ENCODE data around the gene CDKL5. TPM values are rescaled to one million over a fixed set of nuclear protein-coding genes. Genes with fewer than 3 reads are reported as not detected.

Gene CDKL5
- total and polyA plus RNA-seq, 12 donors: 0.40 to 13.8 (median 7.4) TPM

DNA sequence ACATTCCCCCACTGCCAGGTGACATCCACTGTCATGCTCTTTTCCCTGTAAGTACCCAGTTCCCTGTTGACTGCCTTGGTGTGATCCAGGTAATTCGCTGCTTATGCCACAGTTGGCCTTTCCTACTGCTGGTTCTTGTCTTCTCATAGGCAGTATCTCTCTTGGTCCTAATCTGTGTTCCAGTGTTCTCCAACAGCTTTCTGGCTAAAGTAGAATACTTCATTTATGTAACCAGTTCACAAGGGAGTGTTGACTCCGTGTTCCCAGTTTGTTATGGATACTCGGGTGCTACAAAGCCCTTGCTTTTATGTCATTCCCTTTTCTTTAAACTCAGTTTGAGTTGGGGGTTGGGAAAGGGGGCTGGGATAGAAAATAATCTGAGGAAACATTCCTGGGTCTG lies 148.1 kb downstream of the CDKL5 start:
- intact Hi-C loops (cut with DNase I): no loop called here

DNA sequence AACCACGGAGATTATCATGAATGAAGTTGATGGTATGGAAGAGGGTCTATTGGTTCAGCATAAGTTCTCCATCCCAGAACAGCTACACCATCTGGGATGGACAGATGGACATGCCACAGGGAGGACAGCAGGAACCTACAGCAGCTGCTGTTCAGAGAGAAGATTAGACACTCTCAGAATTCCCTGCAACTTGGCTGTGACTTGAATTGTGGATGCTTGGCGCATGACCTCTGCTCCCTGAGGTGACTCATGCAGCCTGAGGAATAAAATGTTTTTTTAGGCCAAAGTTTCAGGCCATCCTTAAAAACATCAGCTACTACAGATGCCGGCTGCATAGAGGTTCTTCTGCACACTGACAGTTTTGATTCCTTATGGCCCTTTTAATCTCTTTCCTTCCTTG lies 149.2 kb downstream of the CDKL5 start:
- 44 to 72% (median 55%) methylated on average over 3 of the region's 3 CpGs for WGBS, 4 donors
- Histone ChIP-seq H3K4me3 (no peak overlapping the region), H3K27ac (no peak overlapping the region), H3K9me3 (replicated peaks in 1 of 3) (no peaks in the 10 kb centered on the region), H3K4me1 (replicated peaks in 1 of 2) (no peaks in the 10 kb centered on the region), H3K36me3 (replicated peaks in 1 of 2) (no peaks in the 10 kb centered on the region), H3K27me3 (no peaks in the 10 kb centered on the region)
- intact Hi-C loops (cut with DNase I): no loop called here
- DNase-seq: peak; percentile 17 to 74 (median 56)
- TF ChIP-seq, protein P1, sequence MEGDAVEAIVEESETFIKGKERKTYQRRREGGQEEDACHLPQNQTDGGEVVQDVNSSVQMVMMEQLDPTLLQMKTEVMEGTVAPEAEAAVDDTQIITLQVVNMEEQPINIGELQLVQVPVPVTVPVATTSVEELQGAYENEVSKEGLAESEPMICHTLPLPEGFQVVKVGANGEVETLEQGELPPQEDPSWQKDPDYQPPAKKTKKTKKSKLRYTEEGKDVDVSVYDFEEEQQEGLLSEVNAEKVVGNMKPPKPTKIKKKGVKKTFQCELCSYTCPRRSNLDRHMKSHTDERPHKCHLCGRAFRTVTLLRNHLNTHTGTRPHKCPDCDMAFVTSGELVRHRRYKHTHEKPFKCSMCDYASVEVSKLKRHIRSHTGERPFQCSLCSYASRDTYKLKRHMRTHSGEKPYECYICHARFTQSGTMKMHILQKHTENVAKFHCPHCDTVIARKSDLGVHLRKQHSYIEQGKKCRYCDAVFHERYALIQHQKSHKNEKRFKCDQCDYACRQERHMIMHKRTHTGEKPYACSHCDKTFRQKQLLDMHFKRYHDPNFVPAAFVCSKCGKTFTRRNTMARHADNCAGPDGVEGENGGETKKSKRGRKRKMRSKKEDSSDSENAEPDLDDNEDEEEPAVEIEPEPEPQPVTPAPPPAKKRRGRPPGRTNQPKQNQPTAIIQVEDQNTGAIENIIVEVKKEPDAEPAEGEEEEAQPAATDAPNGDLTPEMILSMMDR (IDR thresholded peaks at IDR 0.05): no peak
- no peak for TF ChIP-seq POLR2A (IDR thresholded peaks at IDR 0.05)

More for the DNA sequence above, 148.1 kb downstream of the CDKL5 start:
- TF ChIP-seq POLR2A (IDR thresholded peaks at IDR 0.05): no peak
- TF ChIP-seq, protein P1 (IDR thresholded peaks at IDR 0.05): no peak
- H3K4me3 ChIP-seq: no peak overlapping the region
- H3K27me3 ChIP-seq: no peaks in the 10 kb centered on the region
- no peak overlapping the region for H3K27ac ChIP-seq
- no peak for DNase-seq
- WGBS, 4 donors: 79 to 95% (median 84%) methylated on average over 3 of the region's 3 CpGs
- H3K9me3 ChIP-seq (replicated peaks in 1 of 3): no peaks in the 10 kb centered on the region
- H3K4me1 ChIP-seq (replicated peaks in 1 of 2): no peaks in the 10 kb centered on the region
- H3K36me3 ChIP-seq (replicated peaks in 1 of 2): no peaks in the 10 kb centered on the region

DNA sequence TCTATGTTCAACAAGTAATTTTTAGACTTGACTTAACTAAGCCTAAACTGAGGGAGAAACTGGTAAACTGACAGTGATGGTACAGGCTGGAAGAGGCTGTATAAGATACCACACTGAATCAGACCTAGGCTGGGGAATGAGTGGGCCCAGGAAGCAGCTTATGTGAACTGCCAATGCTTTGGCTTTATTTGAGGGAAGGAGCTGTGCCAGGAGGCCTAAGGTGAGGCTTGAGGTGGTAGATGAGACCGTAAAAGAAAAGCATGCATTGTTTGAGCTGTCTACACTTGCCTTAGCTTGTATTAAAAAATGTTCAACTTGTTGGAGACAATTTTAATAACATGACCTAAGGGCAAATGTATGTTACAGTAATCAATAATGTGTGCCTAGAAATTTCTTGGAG lies 150.3 kb downstream of the CDKL5 start:
- no peak for DNase-seq
- no peak overlapping the region for H3K4me3 ChIP-seq
- no peak overlapping the region for H3K27ac ChIP-seq
- intact Hi-C loops (cut with DNase I): no loop called here
- no peaks in the 10 kb centered on the region for H3K27me3 ChIP-seq
- H3K36me3 ChIP-seq (replicated peaks in 1 of 2): no peaks in the 10 kb centered on the region
- no peaks in the 10 kb centered on the region for H3K4me1 ChIP-seq (replicated peaks in 1 of 2)
- H3K9me3 ChIP-seq (replicated peaks in 1 of 3): no peaks in the 10 kb centered on the region
- 79 to 100% (median 92%) methylated on average over 1 of the region's 1 CpG for WGBS, 4 donors
- TF ChIP-seq POLR2A (IDR thresholded peaks at IDR 0.05): no peak
- TF ChIP-seq, protein P1 (IDR thresholded peaks at IDR 0.05): no peak

DNA sequence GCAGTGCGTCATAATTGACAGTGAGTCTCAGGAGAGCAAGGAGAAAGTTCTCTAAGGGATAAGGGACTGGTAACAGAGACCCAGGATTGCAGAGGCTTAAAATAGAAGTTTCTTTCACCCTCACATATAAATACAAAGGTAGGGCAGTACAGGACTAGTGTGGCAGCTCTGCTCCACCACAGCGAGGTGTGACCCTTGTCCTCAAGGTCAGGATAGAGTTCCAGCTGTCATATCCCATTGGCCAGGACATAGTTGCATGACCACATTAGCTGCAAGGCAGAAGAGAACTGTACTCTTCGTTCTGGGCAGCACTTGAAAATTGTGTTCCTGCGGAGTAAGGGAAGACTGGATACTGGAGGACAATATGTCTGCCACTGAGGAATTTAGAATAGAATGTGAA lies 152.0 kb downstream of the CDKL5 start:
- no peak for DNase-seq
- Histone ChIP-seq H3K27me3 (no peaks in the 10 kb centered on the region), H3K4me3 (no peak overlapping the region), H3K9me3 (replicated peaks in 1 of 3) (no peaks in the 10 kb centered on the region), H3K4me1 (replicated peaks in 1 of 2) (no peaks in the 10 kb centered on the region), H3K36me3 (replicated peaks in 1 of 2) (no peaks in the 10 kb centered on the region), H3K27ac (no peak overlapping the region)
- 71 to 90% (median 81%) methylated on average over 4 of the region's 4 CpGs for WGBS, 4 donors
- TF ChIP-seq, protein P1 (IDR thresholded peaks at IDR 0.05): no peak
- TF ChIP-seq POLR2A (IDR thresholded peaks at IDR 0.05): no peak
- intact Hi-C loops (cut with DNase I): no loop called here

Measured in adrenal gland (tissue), 12 donors.